OCI-LY3 (cell line): Measurements from ENCODE around the gene CHST1.

Experiments used
- EZH2phosphoT487 ChIP-seq: fragments of 200-600 bp; shearing (Covaris generic); IDR thresholded peaks from 2 replicates; pipeline ENCODE4 v1.6.1; 2018; ENCODE audit warnings: antibody characterized with exemption, mixed run types, low read depth
- TF ChIP-seq, protein P1 (sequence below): fragments of 200-600, 300-600 bp; sonication (generic); IDR thresholded peaks from 2 replicates; pipeline ENCODE4 v1.5.1; 2014; ENCODE audit warnings: antibody characterized with exemption, low read length, low read depth

DNA sequence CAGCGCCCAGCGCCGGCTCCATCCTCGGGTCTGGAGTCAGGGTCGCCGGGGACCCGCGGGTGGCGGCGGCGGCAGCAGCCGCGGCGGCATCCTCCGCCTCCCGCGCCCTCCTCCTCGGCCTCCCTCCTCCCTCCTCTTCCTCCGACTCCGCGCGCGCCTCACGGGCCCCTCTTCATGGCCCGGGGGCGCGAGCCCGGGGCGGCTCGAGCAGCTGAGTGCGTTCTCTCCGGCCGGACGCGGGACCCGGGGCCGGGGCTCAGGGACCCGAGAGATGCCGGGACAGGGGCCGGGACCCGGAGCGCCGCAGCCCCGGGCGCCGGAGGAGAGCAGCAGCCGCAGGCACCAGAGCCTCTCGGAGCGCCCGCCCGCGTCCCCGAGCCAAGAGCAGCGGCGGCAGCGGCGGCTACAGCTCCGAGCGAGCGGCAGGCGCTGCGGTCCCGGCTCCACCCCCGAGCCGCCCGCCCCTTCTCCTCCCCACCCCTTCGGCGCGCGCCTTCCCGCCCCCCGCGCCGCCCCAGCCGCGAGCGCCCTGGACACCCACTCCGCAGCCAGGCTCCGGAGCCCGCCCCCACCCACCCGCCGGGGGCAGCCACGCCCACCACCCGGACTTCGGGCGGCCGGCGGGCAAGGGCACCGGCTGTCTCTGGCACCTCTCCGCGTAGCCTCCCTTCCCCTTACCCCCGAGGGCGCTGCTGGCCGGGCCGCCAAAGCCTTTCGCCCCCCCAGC is at the start of gene CHST1:
- TF ChIP-seq, protein P1, sequence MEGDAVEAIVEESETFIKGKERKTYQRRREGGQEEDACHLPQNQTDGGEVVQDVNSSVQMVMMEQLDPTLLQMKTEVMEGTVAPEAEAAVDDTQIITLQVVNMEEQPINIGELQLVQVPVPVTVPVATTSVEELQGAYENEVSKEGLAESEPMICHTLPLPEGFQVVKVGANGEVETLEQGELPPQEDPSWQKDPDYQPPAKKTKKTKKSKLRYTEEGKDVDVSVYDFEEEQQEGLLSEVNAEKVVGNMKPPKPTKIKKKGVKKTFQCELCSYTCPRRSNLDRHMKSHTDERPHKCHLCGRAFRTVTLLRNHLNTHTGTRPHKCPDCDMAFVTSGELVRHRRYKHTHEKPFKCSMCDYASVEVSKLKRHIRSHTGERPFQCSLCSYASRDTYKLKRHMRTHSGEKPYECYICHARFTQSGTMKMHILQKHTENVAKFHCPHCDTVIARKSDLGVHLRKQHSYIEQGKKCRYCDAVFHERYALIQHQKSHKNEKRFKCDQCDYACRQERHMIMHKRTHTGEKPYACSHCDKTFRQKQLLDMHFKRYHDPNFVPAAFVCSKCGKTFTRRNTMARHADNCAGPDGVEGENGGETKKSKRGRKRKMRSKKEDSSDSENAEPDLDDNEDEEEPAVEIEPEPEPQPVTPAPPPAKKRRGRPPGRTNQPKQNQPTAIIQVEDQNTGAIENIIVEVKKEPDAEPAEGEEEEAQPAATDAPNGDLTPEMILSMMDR: no peak
- TF ChIP-seq EZH2phosphoT487: no peak
